GM12878 (cell line): ENCODE results near the gene PPP2R1B. TPM values are rescaled to one million over a fixed set of nuclear protein-coding genes. Genes with fewer than 3 reads are reported as not detected.

Experiments used
- ATAC-seq: fragments of 200-7000 bp; cut with Tn5 transposase; 3 replicates; pipeline ENCODE4 v1.9.1; 2020; ENCODE audit warnings: mild to moderate bottlenecking, moderate library complexity
- BruUV-seq: library from RNA; stranded (reverse); fragments of 400-500 nt; replicated peaks from 2 replicates; lab custom pipeline; 2021; lab: Mats Ljungman, UMichigan
- CTCF ChIA-PET: fragments of 300-600 bp; sonication (Branson Sonifier 250); formaldehyde crosslinking; extraction: SDS; loops from one replicate; lab custom pipeline; 2021; ENCODE audit warnings: inconsistent platforms; lab: Yijun Ruan, JAX
- POLR2A ChIA-PET: fragments of 350-600 bp; formaldehyde crosslinking; extraction: SDS; loops from one replicate; lab custom pipeline; 2021; ENCODE audit warnings: inconsistent platforms; lab: Charles Lee
- RAD21 ChIA-PET: fragments of 300-600 bp; sonication (Branson Sonifier 250); formaldehyde crosslinking; loops from one replicate; lab custom pipeline; 2023; ENCODE audit warnings: antibody characterized with exemption; ENCODE audit not compliant: unreplicated experiment; lab: Charles Lee
- SMC1A ChIA-PET: fragments of 300-600 bp; sonication (Branson Sonifier 250); formaldehyde crosslinking; loops from one replicate; lab custom pipeline; 2023; ENCODE audit not compliant: unreplicated experiment, uncharacterized antibody; lab: Charles Lee
- DNase-seq: peaks from one replicate; pipeline ENCODE4 v3.0.0-alpha.2; 2011; ENCODE audit warnings: low read depth, low spot score
- FAIRE-seq: peaks from 3 replicates; lab custom pipeline; 2011; peaks lifted over from hg19 to GRCh38; lab: Jason Lieb, UNC
- H2AFZ ChIP-seq: 2 replicates; pipeline ENCODE4 v1.6.0; 2011; ENCODE audit warnings: low read depth, low read length, control low read depth; ENCODE audit not compliant: control insufficient read depth
- H3K27ac ChIP-seq: 2 replicates; pipeline ENCODE4 v1.5.1; 2011; ENCODE audit warnings: control low read depth; ENCODE audit not compliant: control insufficient read depth, insufficient read depth
- H3K27me3 ChIP-seq, 2 experiments: replicated peaks in 1 of 2; 2 replicates each; pipeline versions ENCODE4 v1.6.0 to v1.6.1; 2011; ENCODE audit warnings: low read length in 1 of 2; ENCODE audit not compliant: control insufficient read depth in 2 of 2, insufficient read depth in 2 of 2
- H3K36me3 ChIP-seq, 2 experiments: 2 replicates each; pipeline ENCODE4 v1.5.1; 2011; ENCODE audit warnings: low read length in 1 of 2; ENCODE audit not compliant: control insufficient read depth in 2 of 2, insufficient read depth in 2 of 2
- H3K4me1 ChIP-seq: 2 replicates; pipeline ENCODE4 v1.6.1; 2011; ENCODE audit warnings: mild to moderate bottlenecking, low read length, moderate library complexity, mixed read lengths; ENCODE audit not compliant: control insufficient read depth, insufficient read depth
- H3K4me2 ChIP-seq: 2 replicates; pipeline ENCODE4 v1.6.0; 2011; ENCODE audit warnings: control low read depth; ENCODE audit not compliant: control insufficient read depth, insufficient read depth
- H3K4me3 ChIP-seq: fragments of 200-600 bp; sonication (generic); 2 replicates; pipeline ENCODE4 v1.5.1; 2016
- H3K79me2 ChIP-seq: 2 replicates; pipeline ENCODE4 v1.6.0; 2011; ENCODE audit warnings: low read length; ENCODE audit not compliant: control insufficient read depth, insufficient read depth
- H3K9ac ChIP-seq: 2 replicates; pipeline ENCODE4 v1.8.0; 2011; ENCODE audit warnings: low read length, control low read depth, mixed read lengths; ENCODE audit not compliant: control insufficient read depth, insufficient read depth
- H3K9me3 ChIP-seq: replicated peaks from 3 replicates; pipeline ENCODE4 v1.5.1; 2011; ENCODE audit warnings: mild to moderate bottlenecking, low read length; ENCODE audit not compliant: control insufficient read depth, insufficient read depth
- H4K20me1 ChIP-seq: 2 replicates; pipeline ENCODE4 v1.6.0; 2011; ENCODE audit not compliant: control insufficient read depth, insufficient read depth
- BACH1 ChIP-seq: fragments of 450-650 bp; IDR thresholded peaks from 2 replicates; pipeline ENCODE4 v1.6.1; 2017; ENCODE audit warnings: mild to moderate bottlenecking, borderline replicate concordance
- CREB1 ChIP-seq: IDR thresholded peaks from 2 replicates; pipeline ENCODE4 v1.6.1; 2012; ENCODE audit warnings: low read depth, mild to moderate bottlenecking, inconsistent platforms
- NFIC ChIP-seq: IDR thresholded peaks from 2 replicates; pipeline ENCODE4 v1.6.1; 2012; ENCODE audit warnings: low read depth, mild to moderate bottlenecking, inconsistent platforms, low read length, moderate library complexity
- NKRF ChIP-seq: fragments of 450-650 bp; conservative IDR thresholded peaks from 2 replicates; pipeline ENCODE4 v1.6.1; 2017; ENCODE audit warnings: mild to moderate bottlenecking, moderate library complexity
- NR2C2 ChIP-seq: IDR thresholded peaks from 2 replicates; pipeline ENCODE4 v1.6.1; 2011; ENCODE audit warnings: borderline replicate concordance, low read depth; ENCODE audit not compliant: control insufficient read depth, insufficient read length
- NRF1 ChIP-seq: conservative IDR thresholded peaks from 2 replicates; pipeline ENCODE4 v1.6.1; 2011; ENCODE audit warnings: mild to moderate bottlenecking, low read depth, low read length, improper control_type of control experiment
- SKIL ChIP-seq: fragments of 450-650 bp; IDR thresholded peaks from 2 replicates; pipeline ENCODE4 v1.6.1; 2017; ENCODE audit warnings: mild to moderate bottlenecking, low read depth, inconsistent platforms; ENCODE audit not compliant: poor library complexity, severe bottlenecking
- ZNF274 ChIP-seq: IDR thresholded peaks from one replicate; pipeline ENCODE4 v1.8.0; 2011; ENCODE audit not compliant: insufficient read length, insufficient read depth
- ZNF687 ChIP-seq: fragments of 450-650 bp; IDR thresholded peaks from 2 replicates; pipeline ENCODE4 v1.6.1; 2017; ENCODE audit warnings: mild to moderate bottlenecking, moderate library complexity
- WGBS: methylation state at CpG from one replicate; pipeline ENCODE4 v1.1.6; 2016; ENCODE audit warnings: low lambda C conversion rate; ENCODE audit not compliant: insufficient replicate concordance, insufficient coverage; ENCODE audit errors: missing lambda C conversion rate; 5-methylcytosine and 5-hydroxymethylcytosine counted together
- in situ Hi-C: fragments of 300-500 bp; cut with MboI; formaldehyde crosslinking; loops from 9 replicates; pipeline ENCODE4 v1.14.3; 2018; ENCODE audit warnings: mixed read lengths
- intact Hi-C: fragments of 100-400 bp; cut with micrococcal nuclease; formaldehyde crosslinking; loops from one replicate; pipeline ENCODE4 v1.14.2; 2022; ENCODE audit not compliant: unreplicated experiment
- polyA plus RNA-seq, 11 experiments: library from polyadenylated mRNA; depleted of rRNA in 4 of 11; unstranded in 6 of 11; stranded (reverse) in 5 of 11; fragments of >200 nt; fragmentation: Nextera tagmentation in 4 of 11; fragmentation: Illumina TruSeq in 1 of 11; extraction: Ambion mirVana in 4 of 11; extraction: Trizol in 1 of 11; gene quantifications; 1 replicate in 1 of 11; 2 replicates in 10 of 11; pipeline versions ENCODE4 v1.2.1 to v1.2.3, GENCODE V29; 2011 to 2016; ENCODE audit warnings: inconsistent platforms in 2 of 11, missing spikeins in 2 of 11, low read depth in 1 of 11
- total RNA-seq, 4 experiments: library from RNA; depleted of rRNA in 3 of 4; stranded (reverse); fragments of >200 nt in 3 of 4; fragmentation: Illumina TruSeq in 1 of 4; extraction: Trizol in 1 of 4; gene quantifications; 2 replicates each; pipeline versions ENCODE4 v1.2.1 to v1.2.3, GENCODE V29; 2013 to 2021
- TF ChIP-seq, protein P1 (sequence below): IDR thresholded peaks from 2 replicates; pipeline ENCODE4 v1.6.1; 2012; ENCODE audit warnings: improper control_type of control experiment, low read depth, low read length; ENCODE audit not compliant: insufficient replicate concordance

The PPP2R1B gene
- total and polyA plus RNA-seq, 10 of the 15 experiments (the other 5 are each of a cell fraction or from before 2014, with no cell fraction given), result 26.6 to 68.2 (median 35.7) TPM

- H3K9me3 ChIP-seq, result no peaks in the 10 kb centered on the region
- 90% methylated on average over 1 of the region's 1 CpG for WGBS
- SMC1A ChIA-PET, result interaction anchor here (1.0 to 1.4 kb wide), 3 partner anchors 13 to 39 kb away, joined by 3 read pairs; no protein-coding TSS in a partner anchor
- RAD21 ChIA-PET, result interaction anchor here (1.6 kb wide), 1 partner anchor 228 kb away, joined by 3 read pairs; no protein-coding TSS in a partner anchor
- no peaks in the 10 kb centered on the region for H4K20me1 ChIP-seq
- H3K9ac ChIP-seq, result no peak overlapping the region
- H2AFZ ChIP-seq, result no peak overlapping the region
- intact Hi-C loops (no loop called here), in situ Hi-C loops (no loop called here)
- no TSS peak for BruUV-seq
- DNase-seq (no peak), ATAC-seq (no peak), FAIRE-seq (no peak)
- no peak overlapping the region for H3K4me3 ChIP-seq
- POLR2A ChIA-PET, result no interaction called here
- H3K4me2 ChIP-seq, result no peak overlapping the region
- peaks cover 0 to 8% of the 10 kb centered on the region in 2 experiments; a peak in 1 of 4 replicates for H3K36me3 ChIP-seq
- H3K79me2 ChIP-seq, result no peaks in the 10 kb centered on the region
- H3K4me1 ChIP-seq, result no peaks in the 10 kb centered on the region
- H3K27ac ChIP-seq, result no peak overlapping the region
- no peaks in the 10 kb centered on the region for H3K27me3 ChIP-seq
- CTCF ChIA-PET, result no interaction called here
- TF ChIP-seq NKRF (no peak), CREB1 (no peak), ZNF274 (no peak), NFIC (no peak), ZNF687 (no peak), BACH1 (no peak), NRF1 (no peak), SKIL (no peak), NR2C2 (no peak)
- TF ChIP-seq, protein P1, sequence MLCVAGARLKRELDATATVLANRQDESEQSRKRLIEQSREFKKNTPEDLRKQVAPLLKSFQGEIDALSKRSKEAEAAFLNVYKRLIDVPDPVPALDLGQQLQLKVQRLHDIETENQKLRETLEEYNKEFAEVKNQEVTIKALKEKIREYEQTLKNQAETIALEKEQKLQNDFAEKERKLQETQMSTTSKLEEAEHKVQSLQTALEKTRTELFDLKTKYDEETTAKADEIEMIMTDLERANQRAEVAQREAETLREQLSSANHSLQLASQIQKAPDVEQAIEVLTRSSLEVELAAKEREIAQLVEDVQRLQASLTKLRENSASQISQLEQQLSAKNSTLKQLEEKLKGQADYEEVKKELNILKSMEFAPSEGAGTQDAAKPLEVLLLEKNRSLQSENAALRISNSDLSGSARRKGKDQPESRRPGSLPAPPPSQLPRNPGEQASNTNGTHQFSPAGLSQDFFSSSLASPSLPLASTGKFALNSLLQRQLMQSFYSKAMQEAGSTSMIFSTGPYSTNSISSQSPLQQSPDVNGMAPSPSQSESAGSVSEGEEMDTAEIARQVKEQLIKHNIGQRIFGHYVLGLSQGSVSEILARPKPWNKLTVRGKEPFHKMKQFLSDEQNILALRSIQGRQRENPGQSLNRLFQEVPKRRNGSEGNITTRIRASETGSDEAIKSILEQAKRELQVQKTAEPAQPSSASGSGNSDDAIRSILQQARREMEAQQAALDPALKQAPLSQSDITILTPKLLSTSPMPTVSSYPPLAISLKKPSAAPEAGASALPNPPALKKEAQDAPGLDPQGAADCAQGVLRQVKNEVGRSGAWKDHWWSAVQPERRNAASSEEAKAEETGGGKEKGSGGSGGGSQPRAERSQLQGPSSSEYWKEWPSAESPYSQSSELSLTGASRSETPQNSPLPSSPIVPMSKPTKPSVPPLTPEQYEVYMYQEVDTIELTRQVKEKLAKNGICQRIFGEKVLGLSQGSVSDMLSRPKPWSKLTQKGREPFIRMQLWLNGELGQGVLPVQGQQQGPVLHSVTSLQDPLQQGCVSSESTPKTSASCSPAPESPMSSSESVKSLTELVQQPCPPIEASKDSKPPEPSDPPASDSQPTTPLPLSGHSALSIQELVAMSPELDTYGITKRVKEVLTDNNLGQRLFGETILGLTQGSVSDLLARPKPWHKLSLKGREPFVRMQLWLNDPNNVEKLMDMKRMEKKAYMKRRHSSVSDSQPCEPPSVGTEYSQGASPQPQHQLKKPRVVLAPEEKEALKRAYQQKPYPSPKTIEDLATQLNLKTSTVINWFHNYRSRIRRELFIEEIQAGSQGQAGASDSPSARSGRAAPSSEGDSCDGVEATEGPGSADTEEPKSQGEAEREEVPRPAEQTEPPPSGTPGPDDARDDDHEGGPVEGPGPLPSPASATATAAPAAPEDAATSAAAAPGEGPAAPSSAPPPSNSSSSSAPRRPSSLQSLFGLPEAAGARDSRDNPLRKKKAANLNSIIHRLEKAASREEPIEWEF, result no peak
Measured at GRCh38 chr11:111815489-111815888, 49.3 kb upstream of the PPP2R1B start.
